ENCODE results near the gene SYT10.

- no peak for TF ChIP-seq PKNOX1 (IDR thresholded peaks at IDR 0.05)
- TF ChIP-seq FOXM1 (IDR thresholded peaks at IDR 0.05; ENCODE audit: borderline replicate concordance): no peak
- no peak for TF ChIP-seq FOXA1 (IDR thresholded peaks at IDR 0.05)
- TF ChIP-seq ZNF384 (IDR thresholded peaks at IDR 0.05): no peak
Observed at GRCh38 chr12:33438851-33439586, 600 bp downstream of the SYT10 start.

Measured in HEK293T (cell line).